ENCODE results near the gene COQ3.

DNA sequence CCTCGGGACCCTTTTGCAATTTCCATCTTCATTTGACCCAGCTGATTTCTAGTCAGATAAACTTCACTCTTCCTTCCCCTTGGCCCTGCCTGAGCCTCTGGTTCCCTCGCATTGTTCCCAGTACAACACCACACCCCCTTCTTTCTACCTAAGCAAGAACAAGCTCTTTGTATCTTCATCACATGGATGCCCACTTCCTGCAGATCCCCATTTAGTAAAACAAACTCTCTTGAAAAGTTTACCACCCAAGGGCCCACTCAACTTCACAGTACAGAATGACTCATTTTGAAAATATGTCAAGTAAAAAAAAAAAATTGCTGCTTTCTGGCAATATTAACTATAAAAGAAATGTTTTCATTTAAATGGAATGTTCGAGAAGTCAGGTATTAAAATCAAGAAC, 49.7 kb downstream of the COQ3 start:
- no peak for TF ChIP-seq CTCF (IDR thresholded peaks at IDR 0.05)
- no peak for TF ChIP-seq POLR2A (IDR thresholded peaks at IDR 0.05; ENCODE audit: low read depth)
- no peak for TF ChIP-seq EP300 (IDR thresholded peaks at IDR 0.05)

All from esophagus muscularis mucosa (tissue), 4 donors.